Esophagus muscularis mucosa (tissue), 4 donors: ENCODE results near the gene SMG6.

Experiments used
- CTCF ChIP-seq, 3 experiments: fragments of 200-600 bp in 2 of 3; fragments of 450-650 bp in 1 of 3; sonication (generic) in 2 of 3; IDR thresholded peaks; one replicate each; pipeline ENCODE4 v1.5.1; 2017 to 2019; ENCODE audit warnings: antibody characterized with exemption in 3 of 3, mild to moderate bottlenecking in 2 of 3, moderate library complexity in 1 of 3
- EP300 ChIP-seq: sonication (generic); formaldehyde crosslinking; IDR thresholded peaks from one replicate; pipeline ENCODE4 v1.6.1; 2017; ENCODE audit warnings: antibody characterized with exemption
- POLR2A ChIP-seq: fragments of 450-650 bp; IDR thresholded peaks from one replicate; pipeline ENCODE4 v1.6.1; 2017; ENCODE audit warnings: antibody characterized with exemption, moderate library complexity, mild to moderate bottlenecking, low read depth
- POLR2AphosphoS5 ChIP-seq, 2 donors: sonication (generic); formaldehyde crosslinking; IDR thresholded peaks; one replicate each; pipeline ENCODE4 v1.6.1; 2017; ENCODE audit warnings: antibody characterized with exemption in 2 of 2

- TF ChIP-seq CTCF (IDR thresholded peaks at IDR 0.05) (no peak), POLR2A (no peak), EP300 (no peak), POLR2AphosphoS5 (IDR thresholded peaks at IDR 0.05) (no peak)
Observed at GRCh38 chr17:2323629-2324314, 20.2 kb upstream of the SMG6 start.
